CD4-positive, alpha-beta T cell treated with Interleukin-2 at 100 ng/mL for 4 hours (primary cell): ENCODE measurements around the gene CLIP1.
"Not testable (repeated sequence)": the region's sequence is repeated elsewhere in the genome, so short reads cannot be mapped to it uniquely, and the experiment has no call there.

Source experiments
- DNase-seq: peaks from one replicate; pipeline ENCODE4 v3.0.0-alpha.2; 2020; ENCODE audit warnings: low spot score

CLIP1 gene

DNA sequence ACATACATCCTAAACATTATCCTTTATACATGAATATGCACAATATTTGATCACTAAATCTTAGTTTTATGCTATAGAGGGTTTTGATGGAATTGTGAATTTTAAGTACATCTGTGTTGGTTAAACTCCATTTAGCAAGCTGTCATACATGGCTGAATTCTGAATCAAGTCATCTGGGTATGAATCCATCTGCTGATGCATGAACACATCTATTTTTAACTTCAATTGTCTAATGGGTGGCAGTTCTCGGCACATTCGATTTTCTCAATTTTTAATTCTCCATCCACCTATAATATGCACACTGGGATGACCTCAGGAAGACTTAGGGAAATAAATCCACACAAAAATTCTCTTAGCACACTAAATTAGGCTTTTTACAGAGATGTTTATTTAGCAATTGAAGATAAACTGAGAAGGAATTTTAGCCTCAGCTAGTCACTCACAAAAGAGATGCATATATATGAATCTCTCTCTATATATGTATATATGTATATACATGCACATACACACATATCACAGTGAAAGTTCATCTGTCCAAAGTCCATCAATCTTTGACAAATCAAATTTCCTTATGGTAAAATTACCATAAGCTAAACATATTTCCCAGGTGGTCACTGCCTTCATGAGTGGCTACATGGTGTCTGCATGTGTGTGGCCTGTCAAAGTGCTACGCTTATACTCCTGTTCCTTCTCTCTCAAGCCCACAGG lies 111.7 kb downstream of the CLIP1 start:
- DNase-seq = no peak

DNA sequence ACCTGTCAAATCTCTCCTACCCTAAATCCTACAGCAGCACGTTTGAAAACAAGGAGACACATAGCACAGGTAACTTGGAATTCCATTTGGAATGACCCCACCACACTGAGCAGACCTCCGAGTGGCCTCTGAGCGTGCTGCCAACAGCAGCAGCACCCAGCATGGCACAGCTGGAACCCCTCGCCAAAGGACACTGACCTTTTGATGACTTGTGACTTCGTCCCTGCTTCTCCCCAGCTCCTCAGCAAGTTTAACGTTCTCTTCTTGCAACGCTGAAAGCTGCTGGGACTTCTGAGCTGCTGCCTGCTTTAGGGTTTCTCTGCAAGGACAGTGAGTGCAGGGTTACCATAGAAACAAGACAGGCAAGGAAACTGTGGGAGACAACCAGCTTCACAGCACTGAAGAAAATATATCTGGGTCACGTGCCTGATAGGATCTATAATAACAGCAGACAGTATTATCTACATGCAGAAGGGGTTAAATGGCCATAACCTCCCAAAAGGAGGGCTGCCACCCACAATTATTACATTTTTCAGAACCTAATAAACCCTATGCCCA lies 112.8 kb downstream of the CLIP1 start:
- DNase-seq = no peak

- no peak for DNase-seq
Observed at GRCh38 chr12:122308811-122309210, 113.7 kb downstream of the CLIP1 start.

DNA sequence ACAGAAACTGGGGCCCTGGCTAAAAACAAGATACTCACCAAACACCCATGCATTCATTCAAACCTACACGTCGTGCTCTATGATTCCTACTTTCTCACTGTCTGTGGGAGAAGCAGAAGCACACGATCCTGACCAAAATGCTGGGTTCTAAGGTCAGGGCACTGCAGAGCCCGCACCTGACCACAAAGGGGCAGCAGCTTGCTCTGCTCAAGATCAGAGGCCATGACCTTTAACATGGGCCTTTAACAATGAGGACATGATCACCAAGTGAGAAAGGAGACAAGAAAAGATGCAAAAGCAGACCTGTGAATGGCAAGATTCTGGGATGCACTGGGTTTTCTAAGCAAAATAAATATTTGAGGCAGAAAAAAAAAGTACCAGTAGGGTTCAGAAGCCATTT lies 116.1 kb downstream of the CLIP1 start:
- no peak for DNase-seq

DNA sequence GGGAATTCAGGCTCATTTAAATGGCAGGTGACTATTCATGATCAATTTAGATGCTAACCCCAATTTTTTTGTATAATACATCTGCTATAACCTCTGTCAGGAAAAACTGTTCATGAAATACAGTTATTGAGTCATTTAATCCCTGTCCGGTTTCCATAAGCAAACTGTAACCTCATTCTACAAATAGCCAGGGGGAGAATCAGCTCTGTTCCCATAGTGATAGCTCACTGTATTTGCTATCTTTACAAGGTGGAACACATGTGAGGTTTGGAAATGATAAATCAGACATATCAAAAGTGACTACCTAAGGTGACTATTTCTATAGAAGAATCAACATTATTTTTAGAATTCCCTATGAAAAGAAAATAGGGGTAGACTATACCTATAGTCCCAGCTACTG lies 117.5 kb downstream of the CLIP1 start:
- DNase-seq = no peak

- no peak for DNase-seq
Observed at GRCh38 chr12:122303068-122303467, 119.4 kb downstream of the CLIP1 start.

DNA sequence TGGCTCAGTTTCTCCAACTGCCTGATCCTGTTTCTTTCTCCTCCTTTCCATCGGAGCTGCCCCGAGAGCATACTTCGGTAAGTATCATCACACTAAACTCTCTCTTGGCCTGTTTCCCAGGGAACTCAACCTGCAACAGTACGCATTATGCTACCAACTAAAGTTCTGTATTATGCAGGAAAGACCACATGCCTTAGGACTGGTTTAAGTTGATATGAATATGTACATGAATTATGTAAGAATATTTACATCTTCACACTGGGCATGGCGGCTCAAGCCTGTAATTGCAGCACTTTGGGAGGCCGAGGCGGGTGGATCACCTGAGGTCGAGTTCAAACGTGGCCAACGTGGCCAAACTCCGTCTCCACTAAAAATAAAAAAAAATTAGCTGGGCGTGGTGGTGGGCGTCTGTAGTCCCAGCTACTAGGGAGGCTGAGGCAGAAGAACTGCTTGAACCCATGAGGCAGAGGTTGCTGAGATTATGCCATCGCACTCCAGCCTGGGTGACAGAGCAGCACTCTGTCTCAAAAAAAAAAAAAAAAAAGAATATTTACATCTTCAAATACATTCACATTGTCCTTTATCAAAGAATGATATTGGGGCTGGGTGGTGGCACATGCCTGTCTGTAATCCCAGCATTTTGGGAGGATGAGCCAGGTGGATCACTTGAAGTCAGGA lies 124.3 kb downstream of the CLIP1 start:
- no peak for DNase-seq

- DNase-seq = no peak
Observed at GRCh38 chr12:122297494-122297893, 125.0 kb downstream of the CLIP1 start.

DNA sequence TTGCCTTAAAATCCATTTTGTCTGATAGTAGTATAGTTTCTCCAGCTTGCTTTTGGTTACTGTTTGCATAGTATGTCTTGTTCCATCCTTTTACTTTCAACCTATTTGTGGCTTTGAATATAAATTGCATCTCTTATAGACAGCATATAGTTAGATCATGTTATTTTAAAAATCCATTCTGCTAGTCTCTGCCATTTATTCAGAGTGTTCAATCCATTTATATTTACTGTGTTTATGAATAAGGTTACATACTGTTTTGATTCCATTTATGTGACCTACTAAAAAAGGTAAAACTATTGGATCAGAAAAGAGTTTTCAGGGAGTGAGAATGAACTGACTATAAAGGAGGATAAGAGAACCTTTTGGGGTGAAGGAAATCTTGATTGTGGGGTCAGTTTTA lies 126.6 kb downstream of the CLIP1 start:
- DNase-seq = no peak

DNA sequence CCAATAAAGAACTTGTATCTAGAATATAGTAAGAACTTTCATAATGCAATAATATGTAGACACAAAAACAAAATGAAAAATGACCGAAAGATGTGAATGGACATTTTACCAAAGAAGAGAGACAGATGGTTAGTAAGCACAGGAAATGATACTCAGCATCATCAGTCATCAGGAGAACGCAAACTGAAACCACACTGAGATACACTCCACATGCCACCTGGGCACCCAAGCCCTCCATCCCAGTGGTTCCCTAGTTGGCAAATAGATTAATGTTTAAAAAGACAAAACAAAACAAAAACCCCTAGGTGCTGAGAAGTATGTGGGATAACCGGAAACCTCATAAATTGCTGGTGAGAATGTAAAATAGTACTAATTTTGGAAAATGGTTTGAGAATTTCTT lies 129.4 kb downstream of the CLIP1 start:
- DNase-seq = no peak

GRCh38 chr12:122291431-122291830 lies 131.0 kb downstream of the CLIP1 start:
- DNase-seq = no peak

DNA sequence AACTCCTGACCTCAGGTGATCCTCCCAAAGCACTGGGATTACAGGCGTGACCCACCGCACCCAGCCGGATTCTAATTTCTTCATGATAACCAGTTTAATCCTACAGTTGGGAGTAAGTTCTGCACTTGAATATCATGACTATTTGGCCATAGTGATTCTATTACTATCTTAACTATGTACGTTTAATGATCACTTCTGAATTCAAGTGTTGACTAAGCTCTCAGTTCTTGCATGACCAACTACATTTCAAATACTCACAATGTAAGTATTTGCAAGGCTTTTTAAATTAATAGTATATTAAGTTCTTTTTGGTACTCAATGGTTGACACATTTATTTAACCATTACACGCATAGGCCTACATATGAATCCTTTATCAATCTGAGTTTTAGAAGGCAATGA lies 138.8 kb downstream of the CLIP1 start:
- no peak for DNase-seq

- DNase-seq = no peak
Observed at GRCh38 chr12:122282061-122282460, 140.4 kb downstream of the CLIP1 start.

DNA sequence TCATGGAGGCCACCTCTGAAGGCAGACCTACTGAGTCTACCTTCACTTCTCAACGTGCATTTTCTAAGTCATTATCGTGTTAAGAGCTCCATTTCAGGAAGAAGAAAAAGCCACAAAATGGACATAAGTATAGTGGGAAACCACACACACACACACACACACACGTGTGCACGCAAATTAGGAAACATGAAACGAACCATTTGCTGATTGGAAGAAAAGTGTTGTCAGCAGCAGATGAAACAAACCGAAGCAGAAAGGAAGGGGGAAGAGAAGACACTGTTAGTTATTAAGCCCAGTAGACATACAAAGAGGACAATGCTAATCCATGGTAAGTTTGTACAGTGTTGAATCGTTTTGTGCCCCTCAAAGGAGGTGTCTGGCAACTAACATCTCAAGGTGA lies 146.2 kb downstream of the CLIP1 start:
- DNase-seq = no peak

- DNase-seq = no peak
Observed at GRCh38 chr12:122275459-122275858, 147.0 kb downstream of the CLIP1 start.

- peak; percentile 92 for DNase-seq
Observed at GRCh38 chr12:122266230-122266901, 156.1 kb downstream of the CLIP1 start, which contains the start of gene VPS33A. VPS33A (minus strand) TSS chr12:122266494; CDS start chr12:122266408, 86 bp downstream.

DNA sequence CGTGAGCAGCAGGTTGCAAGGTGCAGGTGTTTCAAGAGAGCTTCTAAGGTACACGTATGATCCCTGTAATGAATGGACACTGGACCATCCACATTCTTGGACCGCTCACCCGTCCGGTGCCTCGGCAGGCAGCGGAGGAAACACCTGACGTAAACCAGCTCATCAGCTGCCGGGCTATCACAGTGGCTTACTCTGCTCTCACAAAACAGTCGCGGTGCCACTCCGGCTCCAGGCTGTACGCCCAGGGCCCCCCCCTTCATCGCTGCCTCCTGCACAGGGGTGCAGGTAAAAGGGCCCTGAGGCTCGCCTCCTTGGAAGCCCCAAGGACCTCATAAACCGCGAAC lies 156.6 kb downstream of the CLIP1 start:
- DNase-seq = peak; percentile 46

- DNase-seq = peak; percentile 24
Observed at GRCh38 chr12:122265476-122265875, 157.0 kb downstream of the CLIP1 start.

- not testable (repeated sequence) for DNase-seq
Observed at GRCh38 chr12:122260735-122261134, 161.7 kb downstream of the CLIP1 start.

DNA sequence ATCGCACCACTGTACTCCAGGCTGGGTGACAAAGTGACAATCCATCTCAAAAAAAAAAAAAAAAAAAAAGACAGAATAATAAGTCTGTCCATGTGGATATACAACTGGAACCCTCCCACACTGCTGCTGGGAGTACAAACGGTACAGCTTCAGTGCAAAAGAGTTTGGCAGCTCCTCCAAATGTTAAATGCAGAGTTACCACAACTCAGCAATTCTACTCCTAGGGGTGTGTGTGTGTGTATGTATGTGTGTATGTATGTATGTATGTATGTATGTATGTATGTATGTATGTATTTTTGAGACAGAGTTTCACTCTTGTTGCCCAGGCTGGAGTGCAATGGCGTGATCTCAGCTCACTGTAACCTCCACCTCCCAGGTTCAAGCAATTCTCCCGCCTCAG lies 163.5 kb downstream of the CLIP1 start:
- DNase-seq = not testable (repeated sequence)

GRCh38 chr12:122258462-122258861 lies 164.0 kb downstream of the CLIP1 start:
- DNase-seq = not testable (repeated sequence)

GRCh38 chr12:122250536-122250935 lies 171.9 kb downstream of the CLIP1 start:
- DNase-seq = no peak

- no peak for DNase-seq
Observed at GRCh38 chr12:122250047-122250446, 172.4 kb downstream of the CLIP1 start.
